Endothelial cell of umbilical vein (primary cell): ENCODE results near the gene PARM1. TPM values are rescaled to one million over a fixed set of nuclear protein-coding genes. Genes with fewer than 3 reads are reported as not detected.

ENCODE experiments used
- BruUV-seq: library from RNA; stranded (reverse); fragments of 400-500 nt; replicated peaks from 2 replicates; lab custom pipeline; 2021; lab: Mats Ljungman, UMichigan
- CTCF ChIA-PET: fragments of 300-600, 350-600 bp; sonication (Branson Sonifier 250); formaldehyde crosslinking; loops from one replicate; lab custom pipeline; 2021; ENCODE audit warnings: antibody characterized with exemption, inconsistent platforms; lab: Charles Lee
- POLR2A ChIA-PET: fragments of 300-600, 350-600 bp; sonication (Branson Sonifier 250); formaldehyde crosslinking; loops from one replicate; lab custom pipeline; 2021; ENCODE audit warnings: antibody characterized with exemption, inconsistent platforms; lab: Charles Lee
- DNase-seq: peaks from one replicate; pipeline ENCODE4 v3.0.0-alpha.2; 2011; ENCODE audit warnings: low read depth, low spot score
- FAIRE-seq: peaks from 2 replicates; lab custom pipeline; 2011; peaks lifted over from hg19 to GRCh38; lab: Jason Lieb, UNC
- H2AFZ ChIP-seq: 2 replicates; pipeline ENCODE4 v1.6.0; 2012; ENCODE audit warnings: low read depth, low read length, control low read depth, inconsistent platforms
- H3K27ac ChIP-seq: 2 replicates; pipeline ENCODE4 v1.5.1; 2011; ENCODE audit warnings: low read depth, mild to moderate bottlenecking, control low read depth, low read length, moderate library complexity; ENCODE audit not compliant: insufficient read depth
- H3K27me3 ChIP-seq, 2 experiments: 2 replicates each; pipeline versions ENCODE4 v1.6.0 to v1.6.1; 2011; ENCODE audit warnings: low read length in 2 of 2, mixed read lengths in 1 of 2; ENCODE audit not compliant: control insufficient read depth in 2 of 2, insufficient read depth in 2 of 2
- H3K36me3 ChIP-seq, 2 experiments: 2 replicates in 1 of 2; 3 replicates in 1 of 2; pipeline ENCODE4 v1.5.1; 2011; ENCODE audit warnings: low read length in 2 of 2, mild to moderate bottlenecking in 1 of 2, moderate library complexity in 1 of 2; ENCODE audit not compliant: control insufficient read depth in 2 of 2, insufficient read depth in 2 of 2; ENCODE audit errors: extremely low read depth in 1 of 2
- H3K4me1 ChIP-seq: 3 replicates; pipeline ENCODE4 v1.5.1; 2011; ENCODE audit warnings: mild to moderate bottlenecking, low read length; ENCODE audit not compliant: control insufficient read depth, insufficient read depth; ENCODE audit errors: extremely low read depth
- H3K4me2 ChIP-seq: 2 replicates; pipeline ENCODE4 v1.6.1; 2011; ENCODE audit warnings: low read length, control low read depth, mixed read lengths; ENCODE audit not compliant: insufficient read depth
- H3K4me3 ChIP-seq, 3 experiments: fragments of 200-600 bp in 1 of 3; sonication (generic), shearing (Covaris generic) in 1 of 3; replicated peaks in 1 of 3; 2 replicates each; pipeline ENCODE4 v1.5.1; 2011 to 2016; ENCODE audit warnings: control low read depth in 3 of 3, low read length in 3 of 3, mild to moderate bottlenecking in 2 of 3, inconsistent platforms in 1 of 3, low read depth in 1 of 3, moderate library complexity in 1 of 3; ENCODE audit not compliant: insufficient read depth in 1 of 3
- H3K79me2 ChIP-seq: 2 replicates; pipeline ENCODE4 v1.6.0; 2012; ENCODE audit warnings: low read length, inconsistent platforms; ENCODE audit not compliant: control insufficient read depth, insufficient read depth
- H3K9ac ChIP-seq: replicated peaks from 2 replicates; pipeline ENCODE3; 2011; ENCODE audit warnings: low read length, control low read depth; ENCODE audit not compliant: insufficient read depth; ENCODE audit errors: extremely low read depth
- H3K9me1 ChIP-seq: replicated peaks from 3 replicates; pipeline ENCODE4 v1.6.0; 2011; ENCODE audit warnings: mild to moderate bottlenecking, low read length; ENCODE audit not compliant: control insufficient read depth, insufficient read depth; ENCODE audit errors: extremely low read depth
- H3K9me3 ChIP-seq: replicated peaks from 2 replicates; pipeline ENCODE4 v1.5.1; 2012; ENCODE audit warnings: low read length, inconsistent platforms; ENCODE audit not compliant: control insufficient read depth, insufficient read depth
- H4K20me1 ChIP-seq: replicated peaks from 2 replicates; pipeline ENCODE3; 2011; ENCODE audit warnings: mild to moderate bottlenecking, low read length; ENCODE audit not compliant: control insufficient read depth, insufficient read depth; ENCODE audit errors: extremely low read depth
- EZH2 ChIP-seq: IDR thresholded peaks from 2 replicates; pipeline ENCODE4 v1.6.1; 2012; ENCODE audit warnings: borderline replicate concordance, low read depth, mild to moderate bottlenecking, moderate library complexity, low read length, inconsistent platforms; ENCODE audit not compliant: severe bottlenecking
- FOS ChIP-seq: IDR thresholded peaks from 2 replicates; pipeline ENCODE4 v1.6.1; 2011; ENCODE audit warnings: mild to moderate bottlenecking, low read length, moderate library complexity, borderline replicate concordance; ENCODE audit not compliant: insufficient read depth
- GATA2 ChIP-seq: IDR thresholded peaks from 2 replicates; pipeline ENCODE4 v1.7.0; 2011; ENCODE audit warnings: low read depth, mild to moderate bottlenecking, moderate library complexity, mixed read lengths, low read length; ENCODE audit not compliant: insufficient read length, insufficient read depth
- JUN ChIP-seq: IDR thresholded peaks from 2 replicates; pipeline ENCODE4 v1.6.1; 2011; ENCODE audit warnings: borderline replicate concordance, low read depth; ENCODE audit not compliant: insufficient read length, insufficient read depth
- MYC ChIP-seq: IDR thresholded peaks from one replicate; pipeline ENCODE4 v1.6.1; 2011; ENCODE audit warnings: mild to moderate bottlenecking, low read depth, low read length
- POLR2A ChIP-seq: IDR thresholded peaks from 2 replicates; pipeline ENCODE4 v1.6.1; 2012; ENCODE audit warnings: low read depth, mild to moderate bottlenecking, control low read depth, low read length
- POLR2AphosphoS5 ChIP-seq: IDR thresholded peaks from 2 replicates; pipeline ENCODE4 v1.6.1; 2012; ENCODE audit warnings: low read depth, mild to moderate bottlenecking, control low read depth, low read length, moderate library complexity; ENCODE audit not compliant: insufficient read depth
- dilution Hi-C: fragments of 300-500 bp; cut with MboI; formaldehyde crosslinking; loops from one replicate; pipeline ENCODE4 v1.15.0; 2019; ENCODE audit warnings: low sequenced_read_pairs; ENCODE audit not compliant: extremely low pct_ligation_motif_present
- intact Hi-C: fragments of 100-400 bp; cut with micrococcal nuclease; formaldehyde crosslinking; loops from one replicate; pipeline ENCODE4 v1.10.0; 2022
- polyA plus RNA-seq, 4 experiments: library from polyadenylated mRNA; depleted of rRNA in 3 of 4; stranded (reverse) in 3 of 4; unstranded in 1 of 4; fragments of >200 nt; gene quantifications; 2 replicates each; pipeline versions ENCODE4 v1.2.1 to v1.2.3, GENCODE V29; 2011 to 2012; ENCODE audit warnings: missing spikeins in 1 of 4
- total RNA-seq: library from RNA; stranded (reverse); gene quantifications from 2 replicates; pipeline ENCODE4 v1.2.3, GENCODE V29; 2021
- TF ChIP-seq, protein P1 (sequence below): IDR thresholded peaks from 2 replicates; pipeline ENCODE4 v1.6.1; 2011; ENCODE audit not compliant: insufficient read depth, insufficient read length
- TF ChIP-seq, protein P2 (sequence below), 2 donors: IDR thresholded peaks; 1 replicate in 1 of 2; 2 replicates in 1 of 2; pipeline ENCODE4 v1.5.1; 2011; ENCODE audit warnings: low read length in 2 of 2, mild to moderate bottlenecking in 2 of 2, moderate library complexity in 2 of 2, control low read depth in 1 of 2, inconsistent platforms in 1 of 2, low read depth in 1 of 2; ENCODE audit not compliant: insufficient read depth in 1 of 2; ENCODE audit errors: extremely low read depth in 1 of 2

PARM1 gene
- total and polyA plus RNA-seq, 2 donors (not counting 3 experiments of a cell fraction or from before 2014, with no cell fraction given) = 0.01 TPM; not detected in 1

DNA sequence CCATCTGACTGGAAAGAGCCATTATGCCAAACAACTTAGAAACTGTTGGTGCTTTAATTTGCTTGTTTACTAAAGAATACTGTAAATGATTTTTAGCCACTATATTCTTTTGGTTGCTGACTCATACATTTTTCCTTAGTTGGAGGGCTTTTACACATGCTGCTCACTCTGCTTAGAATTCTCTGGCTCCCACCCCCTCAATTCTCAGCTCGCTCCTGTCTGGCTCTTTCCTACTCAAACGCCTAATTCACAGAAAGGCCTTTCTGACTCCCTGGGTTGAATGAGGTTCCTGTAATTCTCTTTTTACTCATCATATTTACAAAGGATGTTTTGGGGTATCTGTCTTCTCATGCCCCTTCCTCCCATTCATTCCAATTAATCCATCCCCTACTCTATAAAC, 26.1 kb upstream of the PARM1 start:
- no peak overlapping the region for H3K27ac ChIP-seq
- no peak overlapping the region for H3K9ac ChIP-seq
- H3K9me1 ChIP-seq = no peaks in the 10 kb centered on the region
- no peaks in the 10 kb centered on the region for H3K9me3 ChIP-seq
- no peak for FAIRE-seq
- dilution Hi-C loops (no loop called here), intact Hi-C loops (no loop called here)
- H3K4me3 ChIP-seq = no peak overlapping the region
- no peaks in the 10 kb centered on the region for H3K79me2 ChIP-seq
- H2AFZ ChIP-seq = no peak overlapping the region
- no TSS peak for BruUV-seq
- H3K27me3 ChIP-seq = no peaks in the 10 kb centered on the region
- no peaks in the 10 kb centered on the region for H3K4me1 ChIP-seq
- H3K4me2 ChIP-seq = no peak overlapping the region
- TF ChIP-seq EZH2 = no peak
- no peaks in the 10 kb centered on the region for H4K20me1 ChIP-seq
- ChIA-PET CTCF (no interaction called here), POLR2A (no interaction called here)
- DNase-seq = no peak
- H3K36me3 ChIP-seq = no peaks in the 10 kb centered on the region

- H3K36me3 ChIP-seq = no peaks in the 10 kb centered on the region
- dilution Hi-C loops = no loop called here
- TF ChIP-seq FOS (no peak), GATA2 (no peak), POLR2AphosphoS5 (no peak), JUN (no peak), EZH2 (no peak), POLR2A (no peak), MYC (no peak)
- TF ChIP-seq, protein P1, sequence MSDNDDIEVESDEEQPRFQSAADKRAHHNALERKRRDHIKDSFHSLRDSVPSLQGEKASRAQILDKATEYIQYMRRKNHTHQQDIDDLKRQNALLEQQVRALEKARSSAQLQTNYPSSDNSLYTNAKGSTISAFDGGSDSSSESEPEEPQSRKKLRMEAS = no peak
- TF ChIP-seq, protein P2, sequence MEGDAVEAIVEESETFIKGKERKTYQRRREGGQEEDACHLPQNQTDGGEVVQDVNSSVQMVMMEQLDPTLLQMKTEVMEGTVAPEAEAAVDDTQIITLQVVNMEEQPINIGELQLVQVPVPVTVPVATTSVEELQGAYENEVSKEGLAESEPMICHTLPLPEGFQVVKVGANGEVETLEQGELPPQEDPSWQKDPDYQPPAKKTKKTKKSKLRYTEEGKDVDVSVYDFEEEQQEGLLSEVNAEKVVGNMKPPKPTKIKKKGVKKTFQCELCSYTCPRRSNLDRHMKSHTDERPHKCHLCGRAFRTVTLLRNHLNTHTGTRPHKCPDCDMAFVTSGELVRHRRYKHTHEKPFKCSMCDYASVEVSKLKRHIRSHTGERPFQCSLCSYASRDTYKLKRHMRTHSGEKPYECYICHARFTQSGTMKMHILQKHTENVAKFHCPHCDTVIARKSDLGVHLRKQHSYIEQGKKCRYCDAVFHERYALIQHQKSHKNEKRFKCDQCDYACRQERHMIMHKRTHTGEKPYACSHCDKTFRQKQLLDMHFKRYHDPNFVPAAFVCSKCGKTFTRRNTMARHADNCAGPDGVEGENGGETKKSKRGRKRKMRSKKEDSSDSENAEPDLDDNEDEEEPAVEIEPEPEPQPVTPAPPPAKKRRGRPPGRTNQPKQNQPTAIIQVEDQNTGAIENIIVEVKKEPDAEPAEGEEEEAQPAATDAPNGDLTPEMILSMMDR (IDR thresholded peaks at IDR 0.05; ENCODE audit: extremely low read depth in 1 of 2, insufficient read depth in 1 of 2, low read depth in 1 of 2, low read length in 2 of 2) = no peak
- intact Hi-C loops = no loop called here
- H3K9me1 ChIP-seq = no peaks in the 10 kb centered on the region
- no peak overlapping the region for H3K4me2 ChIP-seq
- H3K9ac ChIP-seq = no peak overlapping the region
- DNase-seq (no peak), FAIRE-seq (no peak)
- no peaks in the 10 kb centered on the region for H3K79me2 ChIP-seq
- ChIA-PET POLR2A (no interaction called here), CTCF (interaction anchor here (1.0 to 1.7 kb wide), 3 partner anchors 15 to 46 kb away, joined by 3 to 4 read pairs (median 3); no protein-coding TSS in a partner anchor)
- no peak overlapping the region for H3K4me3 ChIP-seq
- H4K20me1 ChIP-seq = no peaks in the 10 kb centered on the region
- no peaks in the 10 kb centered on the region for H3K4me1 ChIP-seq
- no peaks in the 10 kb centered on the region for H3K27me3 ChIP-seq
- H2AFZ ChIP-seq = no peak overlapping the region
- H3K9me3 ChIP-seq = no peaks in the 10 kb centered on the region
- H3K27ac ChIP-seq = no peak overlapping the region
- no TSS peak for BruUV-seq
These were observed 13.1 kb upstream of the PARM1 start for GRCh38 chr4:74919783-74920182.
